KBM-7 (cell line): Measurements from ENCODE around the gene RAB19.

Experiments used
- DNase-seq: peaks from one replicate; pipeline ENCODE4 v3.0.0-alpha.2; 2015
- in situ Hi-C: fragments of 300-500 bp; cut with MboI; formaldehyde crosslinking; loops from 2 replicates; pipeline ENCODE4 v1.14.3; 2020; ENCODE audit warnings: low sequenced_read_pairs, low pct_unique_long_range_greater_than_20kb, mixed read lengths

Gene RAB19, protein sequence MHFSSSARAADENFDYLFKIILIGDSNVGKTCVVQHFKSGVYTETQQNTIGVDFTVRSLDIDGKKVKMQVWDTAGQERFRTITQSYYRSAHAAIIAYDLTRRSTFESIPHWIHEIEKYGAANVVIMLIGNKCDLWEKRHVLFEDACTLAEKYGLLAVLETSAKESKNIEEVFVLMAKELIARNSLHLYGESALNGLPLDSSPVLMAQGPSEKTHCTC

DNA sequence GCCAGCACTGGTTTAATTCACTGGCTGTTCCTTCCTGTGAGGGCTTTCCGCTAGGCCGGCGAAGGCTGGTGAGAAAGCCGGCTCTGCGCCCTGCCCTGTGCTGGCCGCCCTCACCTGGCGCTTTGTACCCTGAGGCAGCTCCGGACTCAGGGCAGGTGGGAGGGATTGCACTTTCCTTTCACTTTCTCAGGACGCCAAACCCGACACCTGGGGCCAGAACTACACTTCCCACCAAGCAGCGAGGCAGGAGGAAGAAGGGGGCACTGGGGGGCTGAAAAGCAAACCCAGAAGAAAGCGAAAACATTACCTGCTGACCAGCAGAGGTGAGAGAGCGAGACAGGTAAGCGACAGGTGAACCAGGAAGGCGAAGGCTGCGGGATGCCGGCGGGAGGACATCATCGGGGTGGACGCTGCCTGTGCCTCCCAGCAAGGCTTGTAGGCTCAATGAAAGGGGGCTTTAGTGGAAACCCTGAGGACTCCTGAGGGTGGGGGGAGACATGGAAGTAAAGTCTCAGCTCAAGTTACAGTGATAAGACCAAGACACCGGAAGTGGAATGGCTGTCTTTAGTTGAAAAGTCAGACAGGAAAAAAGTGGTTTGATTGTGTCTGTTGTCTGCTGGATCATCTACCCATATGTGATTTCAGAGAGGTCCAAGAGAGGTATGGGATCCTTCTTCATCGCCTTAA lies at the start of gene RAB19:
RAB19 (plus strand) TSS at position 181 of the 687 bp plus-strand sequence. CDS start 3,589 bp downstream, outside the sequence.
- in situ Hi-C loops = no loop called here
- DNase-seq = no peak

DNA sequence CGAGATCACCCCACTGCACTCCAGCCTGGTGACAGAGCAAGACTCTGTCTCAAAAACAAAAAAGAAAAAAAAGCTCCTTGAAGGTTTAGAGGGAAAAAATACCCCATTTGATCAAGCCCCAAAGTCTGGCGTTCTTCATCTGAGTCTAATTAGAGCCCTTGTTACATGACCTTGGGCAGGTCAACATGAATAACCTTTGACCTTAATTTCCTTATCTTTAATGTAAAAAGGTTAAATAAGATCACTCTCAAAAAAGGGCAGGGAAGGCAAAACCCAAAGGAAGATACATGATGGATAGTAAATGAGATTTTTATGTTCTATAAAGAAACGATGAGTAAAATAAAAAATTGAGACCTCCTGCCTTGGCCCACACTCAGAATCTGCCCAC lies 45.8 kb upstream of the RAB19 start:
- DNase-seq = no peak
- in situ Hi-C loops = no loop called here

DNA sequence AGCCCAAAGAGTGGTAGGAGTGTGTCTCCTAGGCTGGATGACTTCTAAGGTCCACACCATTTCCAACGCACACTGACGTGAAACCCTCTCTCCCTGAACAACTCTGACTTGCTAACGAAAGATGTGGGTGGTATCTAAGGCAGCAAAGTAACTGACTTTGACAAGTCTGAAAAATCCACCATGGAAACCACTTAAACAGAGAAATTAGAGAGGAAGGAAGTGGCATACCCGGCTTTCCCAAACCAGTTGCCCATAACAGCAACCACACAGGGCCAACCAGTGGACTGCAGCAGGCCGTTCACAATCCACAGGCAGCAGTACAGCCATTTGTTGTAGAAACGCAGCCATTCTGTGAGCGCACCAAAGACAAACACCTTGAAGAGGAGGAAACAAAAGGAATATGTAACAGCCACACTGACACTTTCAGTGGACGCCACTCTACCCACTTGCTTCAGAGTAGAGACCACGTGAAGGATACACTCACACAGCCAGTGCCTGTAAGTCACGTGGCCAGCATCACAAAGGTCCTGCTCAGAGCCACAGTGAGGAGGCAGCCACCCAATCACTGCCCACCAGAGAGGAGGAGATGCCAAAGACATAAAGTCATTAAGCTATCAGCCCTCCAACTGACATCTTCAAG lies 45.3 kb upstream of the RAB19 start:
- in situ Hi-C loops = no loop called here

DNA sequence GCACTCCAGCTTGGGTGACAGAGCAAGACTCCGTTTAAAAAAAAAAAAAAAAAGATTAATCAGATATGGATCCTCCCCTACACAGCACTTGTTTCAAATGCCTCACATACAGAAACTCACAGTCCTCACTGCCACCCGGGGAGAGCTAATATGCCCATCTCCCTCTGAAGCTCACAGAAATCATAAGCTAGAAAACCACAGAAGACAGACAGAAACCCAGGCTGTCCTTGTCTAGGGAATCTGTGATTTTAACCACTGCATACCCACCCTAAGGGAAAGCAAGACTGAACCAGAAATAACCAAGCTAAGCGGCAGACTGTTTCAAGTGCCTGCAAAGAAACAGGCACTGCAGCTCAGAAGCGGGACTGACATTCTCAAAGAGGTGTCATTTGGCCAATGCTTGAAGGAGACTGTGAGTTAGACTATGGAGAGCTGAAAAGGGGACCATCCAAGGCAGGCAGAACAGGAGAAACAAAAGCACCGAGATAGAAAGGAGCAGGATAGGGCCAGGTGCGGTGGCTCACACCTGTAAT lies 43.1 kb upstream of the RAB19 start:
- DNase-seq = no peak
- in situ Hi-C loops = no loop called here

More for the DNA sequence above, 45.3 kb upstream of the RAB19 start:
- DNase-seq = peak; percentile 32

DNA sequence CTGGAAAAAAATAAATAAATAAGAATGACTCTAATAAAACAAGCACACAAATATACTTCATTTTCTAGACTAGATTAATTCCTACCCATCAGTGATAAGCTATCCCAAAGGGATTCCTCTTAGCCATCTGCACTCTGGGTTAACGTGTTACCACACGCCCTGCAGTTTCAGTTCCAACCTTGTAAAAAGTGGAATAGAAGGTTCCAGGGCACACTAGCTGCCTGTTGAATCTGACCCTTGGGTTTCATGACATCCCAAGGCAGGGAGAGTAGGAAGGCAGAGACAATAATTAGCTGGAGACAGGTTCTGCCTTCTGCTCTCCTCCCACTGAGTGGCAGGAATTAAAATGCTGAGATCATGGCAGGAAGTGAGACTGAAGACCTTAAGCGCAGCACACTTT lies 39.0 kb upstream of the RAB19 start:
- DNase-seq = no peak

DNA sequence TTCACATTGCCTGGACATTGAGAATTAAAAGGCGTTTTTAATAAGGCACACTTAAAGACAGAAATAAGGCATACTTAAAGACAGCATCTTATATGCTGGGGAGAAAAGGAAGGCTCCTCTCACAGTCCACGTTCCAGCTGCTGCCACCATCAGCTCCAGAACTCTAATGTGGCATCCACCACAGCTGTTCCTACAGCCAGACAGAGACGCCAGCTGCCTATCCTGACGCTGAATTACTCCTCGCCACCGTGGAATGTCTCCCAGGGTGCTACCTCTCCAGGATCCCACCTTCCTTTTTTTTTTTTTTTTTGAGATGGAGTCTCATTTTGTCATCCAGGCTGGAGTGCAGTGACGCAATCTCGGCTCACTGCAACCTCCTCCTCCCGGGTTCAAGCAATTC lies 36.3 kb upstream of the RAB19 start:
- in situ Hi-C loops = no loop called here
- no peak for DNase-seq

More for the DNA sequence above, 39.0 kb upstream of the RAB19 start:
- in situ Hi-C loops = no loop called here

DNA sequence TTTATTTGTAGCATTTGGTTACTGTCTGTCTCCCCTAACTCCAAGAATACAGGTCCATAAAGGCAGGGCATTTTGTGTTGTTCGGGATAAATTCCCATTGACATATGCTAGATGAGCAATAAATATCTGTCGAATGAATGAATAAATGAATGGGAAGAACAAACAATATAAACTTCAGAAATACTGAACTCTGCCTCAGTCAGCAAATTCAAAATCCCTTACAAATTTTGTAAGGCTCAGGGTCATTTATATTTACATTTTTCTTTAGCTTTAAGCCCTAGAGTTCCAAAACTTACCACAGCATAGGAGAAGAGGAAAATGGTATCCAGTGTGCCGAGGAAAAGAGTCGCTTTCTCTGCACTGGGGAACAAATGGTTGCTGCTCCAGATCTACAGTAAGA lies 34.6 kb upstream of the RAB19 start:
- in situ Hi-C loops = no loop called here
- DNase-seq = no peak

DNA sequence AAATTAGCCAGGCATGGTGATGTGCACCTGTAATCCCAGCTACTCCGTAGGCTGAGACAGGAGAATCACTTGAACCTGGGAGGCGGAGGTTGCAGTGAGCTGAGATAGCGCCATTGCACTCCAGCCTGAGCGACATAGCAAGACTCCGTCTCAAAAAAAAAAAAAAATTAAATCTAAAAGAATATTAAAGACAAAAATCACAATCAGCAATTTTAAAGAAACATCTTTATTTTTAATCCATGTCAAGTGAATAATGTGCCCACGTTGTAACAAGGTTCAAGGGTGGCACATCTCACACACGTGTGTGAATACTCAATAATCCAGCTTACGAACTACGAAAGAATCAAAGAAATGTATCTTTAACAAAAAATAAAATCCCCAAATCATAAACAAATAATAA lies 28.5 kb upstream of the RAB19 start:
- no peak for DNase-seq
- in situ Hi-C loops = no loop called here

DNA sequence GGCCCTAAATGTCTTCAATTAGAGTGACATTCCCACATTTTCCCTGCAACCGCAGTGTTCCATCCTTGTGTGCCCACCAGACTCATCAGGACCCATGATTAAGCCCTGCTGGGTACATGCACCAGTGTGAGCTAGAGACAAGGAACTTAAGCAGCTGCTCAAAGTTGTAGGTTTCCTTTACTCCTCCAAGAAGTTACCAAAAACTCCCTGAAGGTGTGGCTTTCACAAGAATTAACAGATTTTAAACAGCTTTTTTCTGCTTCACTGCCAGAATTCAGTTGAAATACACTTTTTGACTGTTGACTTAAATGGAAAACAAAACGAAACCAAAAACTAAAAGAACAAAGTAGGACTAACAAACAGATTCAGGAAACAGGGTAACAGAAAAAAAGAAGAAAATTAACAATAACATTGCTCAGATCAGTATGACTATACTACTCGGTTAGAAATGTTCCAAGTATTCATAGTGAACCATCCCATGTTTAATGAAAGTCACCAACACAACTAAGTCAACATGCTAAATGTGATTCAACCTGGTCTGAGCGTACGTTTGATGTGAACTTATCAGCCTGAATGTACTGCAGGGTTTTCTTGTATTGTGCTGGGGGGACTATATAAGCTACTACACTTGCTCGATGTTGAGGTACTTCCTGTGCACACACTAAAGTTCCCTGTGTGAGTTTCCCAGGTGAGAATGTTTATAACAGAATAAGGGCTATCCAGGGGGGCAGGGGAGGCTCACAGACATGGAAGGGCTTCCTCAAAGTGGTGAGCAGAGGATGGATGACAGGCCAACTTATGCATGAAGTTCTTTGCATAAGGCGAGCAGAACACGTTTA lies 27.7 kb upstream of the RAB19 start:
- in situ Hi-C loops = no loop called here
- DNase-seq = no peak

DNA sequence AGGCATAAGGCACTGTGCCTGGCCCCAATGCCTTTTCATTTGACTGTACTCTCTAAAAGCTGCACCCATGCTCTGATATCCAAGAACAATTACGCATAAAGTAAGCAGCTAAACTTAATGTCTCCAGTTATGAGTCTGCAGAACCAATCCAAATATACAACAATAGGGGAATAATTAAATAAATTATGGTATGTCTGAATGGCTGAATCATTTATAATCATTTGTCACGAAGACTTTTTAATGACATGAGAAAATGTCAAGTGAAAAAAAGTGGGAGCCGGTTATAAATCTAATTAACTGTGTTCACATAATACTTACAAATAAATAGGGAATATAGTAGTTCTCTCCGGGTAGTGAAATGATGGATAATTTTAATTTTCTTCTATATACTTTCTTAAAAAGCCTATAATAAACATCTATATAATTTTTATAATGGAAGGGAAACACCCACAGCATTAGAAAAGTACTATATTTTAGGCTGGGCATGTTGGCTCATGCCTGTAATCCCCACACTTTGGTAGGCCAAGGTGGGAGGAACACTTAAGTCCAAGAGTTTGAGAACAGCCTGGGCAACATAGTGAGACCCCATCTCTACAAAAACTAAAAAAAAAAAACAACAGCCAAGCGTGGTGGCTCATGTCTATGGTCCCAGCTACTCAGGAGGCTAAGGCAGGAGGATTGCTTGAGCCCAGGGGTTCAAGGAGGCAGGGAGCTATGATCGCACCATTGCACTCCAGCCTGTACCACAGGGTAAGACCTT lies 19.7 kb upstream of the RAB19 start:
- in situ Hi-C loops = no loop called here
- no peak for DNase-seq

DNA sequence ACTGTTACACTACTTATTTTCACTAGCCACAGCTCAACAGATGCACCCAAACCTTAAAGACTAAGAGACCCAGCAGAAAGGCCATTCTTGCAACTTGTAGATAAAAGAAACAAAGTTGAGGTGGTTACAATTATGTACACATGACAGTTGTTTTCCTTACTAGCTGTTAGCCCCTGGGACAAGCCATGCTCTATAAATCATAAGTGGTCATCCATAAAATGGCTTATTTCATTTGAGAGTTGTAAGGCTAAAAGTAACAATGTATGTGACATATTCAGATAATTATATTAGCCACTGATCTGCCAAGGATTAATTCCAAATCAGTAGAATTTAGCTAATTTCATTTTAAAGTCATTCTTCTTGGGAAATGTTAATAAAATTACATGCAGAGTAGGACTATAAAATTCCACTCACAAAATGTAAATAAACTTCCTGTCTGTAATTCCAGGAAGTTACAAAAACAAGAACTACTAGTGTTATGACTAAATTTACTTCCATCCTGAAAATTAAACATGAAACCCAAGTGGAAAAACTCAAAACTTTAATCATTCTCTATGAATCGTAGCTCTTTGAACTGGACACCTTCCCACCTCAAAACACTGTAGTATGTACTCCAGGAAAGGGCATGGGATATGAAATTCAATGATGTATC lies 18.8 kb upstream of the RAB19 start:
- in situ Hi-C loops = no loop called here
- DNase-seq = no peak

DNA sequence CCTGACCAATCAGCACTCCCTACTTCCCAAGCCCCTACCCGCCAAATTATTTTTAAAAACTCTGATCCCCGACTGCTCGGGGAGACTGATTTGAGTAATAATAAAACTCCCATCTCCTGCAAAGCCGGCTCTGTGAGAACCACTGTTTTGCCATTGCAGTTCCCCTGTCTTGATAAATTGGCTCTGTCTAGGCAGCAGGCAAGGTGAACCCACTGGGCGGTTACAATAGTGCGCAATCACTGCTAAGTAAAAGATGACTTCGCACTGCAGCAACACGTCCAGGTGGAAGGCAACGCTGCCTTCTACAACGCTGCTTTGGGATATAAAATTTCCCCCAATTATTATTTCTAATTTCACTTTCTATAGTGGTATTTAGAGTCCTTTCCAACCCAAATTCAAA lies 14.4 kb upstream of the RAB19 start:
- in situ Hi-C loops = no loop called here
- DNase-seq = no peak

DNA sequence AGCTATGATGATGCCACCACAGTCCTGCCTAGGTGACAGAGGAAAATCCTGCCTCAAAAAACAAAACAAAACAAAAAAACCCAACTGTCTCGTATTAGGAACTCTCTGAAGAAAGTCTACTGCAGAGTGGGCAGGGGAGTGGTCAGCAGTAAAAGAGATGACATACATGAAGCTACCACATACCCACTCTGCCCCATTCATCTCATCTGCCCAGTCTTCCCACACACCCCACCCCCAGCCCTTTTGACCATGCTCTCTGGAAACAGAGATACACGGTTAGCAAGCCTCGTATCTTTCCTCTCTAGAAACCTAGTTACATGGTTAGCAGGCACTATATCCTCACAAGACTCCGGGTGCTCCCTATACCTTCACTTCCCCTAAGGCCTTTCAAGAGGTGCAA lies 13.8 kb upstream of the RAB19 start:
- in situ Hi-C loops = no loop called here
- DNase-seq = no peak

DNA sequence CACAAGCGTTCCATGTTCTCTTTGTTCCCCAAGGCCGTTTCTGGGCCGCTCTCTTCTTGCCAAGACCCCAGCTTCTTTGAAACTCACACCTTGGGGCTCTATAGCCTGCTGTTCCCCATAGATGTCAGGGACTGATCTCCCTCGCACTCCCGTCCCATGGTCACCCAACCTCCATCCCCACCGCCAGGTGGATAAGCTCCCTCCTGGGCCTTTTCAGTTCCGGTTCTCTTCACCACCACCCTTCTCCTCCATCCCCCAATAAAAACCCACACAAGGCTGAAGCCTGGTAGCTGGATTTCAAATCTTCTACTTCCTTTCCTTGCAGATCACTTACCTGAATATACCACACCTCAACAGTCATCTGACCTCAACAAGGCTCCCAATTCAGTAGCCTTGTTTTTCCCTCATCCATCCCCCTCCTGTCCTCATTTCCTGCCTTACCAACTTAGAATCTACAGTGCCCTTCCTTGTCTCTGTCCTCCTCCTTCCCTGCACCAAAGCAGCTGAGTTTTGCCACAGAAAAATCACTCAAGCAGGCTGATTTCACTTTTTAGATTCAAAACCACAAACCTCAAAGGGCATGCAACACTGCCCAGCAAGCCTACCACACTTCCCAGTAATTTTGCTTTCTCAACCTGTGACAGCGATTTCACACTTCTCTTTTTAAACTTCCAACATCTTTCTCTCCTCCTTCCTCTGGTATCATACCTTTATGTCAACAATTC lies 13.2 kb upstream of the RAB19 start:
- in situ Hi-C loops = no loop called here
- DNase-seq = peak; percentile 88

DNA sequence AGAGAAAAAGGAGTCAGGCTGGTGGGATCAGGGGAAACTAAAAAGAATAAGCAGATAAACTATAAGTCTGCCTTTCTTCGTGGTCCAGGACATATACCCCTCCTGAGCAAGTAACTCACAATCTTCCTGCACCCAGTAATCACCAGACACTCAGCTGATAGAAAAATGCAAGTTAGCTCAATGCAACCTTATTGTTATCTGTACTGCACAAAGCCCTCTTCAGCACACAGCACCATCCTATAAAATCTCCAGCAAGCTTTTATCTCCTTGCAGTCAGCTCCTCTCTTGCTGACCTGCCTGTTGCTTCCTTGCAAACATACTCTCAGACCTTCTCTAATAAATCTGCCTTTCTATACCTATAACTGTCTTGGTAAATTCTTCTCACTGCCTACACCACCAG lies 12.2 kb upstream of the RAB19 start:
- in situ Hi-C loops = no loop called here
- no peak for DNase-seq

DNA sequence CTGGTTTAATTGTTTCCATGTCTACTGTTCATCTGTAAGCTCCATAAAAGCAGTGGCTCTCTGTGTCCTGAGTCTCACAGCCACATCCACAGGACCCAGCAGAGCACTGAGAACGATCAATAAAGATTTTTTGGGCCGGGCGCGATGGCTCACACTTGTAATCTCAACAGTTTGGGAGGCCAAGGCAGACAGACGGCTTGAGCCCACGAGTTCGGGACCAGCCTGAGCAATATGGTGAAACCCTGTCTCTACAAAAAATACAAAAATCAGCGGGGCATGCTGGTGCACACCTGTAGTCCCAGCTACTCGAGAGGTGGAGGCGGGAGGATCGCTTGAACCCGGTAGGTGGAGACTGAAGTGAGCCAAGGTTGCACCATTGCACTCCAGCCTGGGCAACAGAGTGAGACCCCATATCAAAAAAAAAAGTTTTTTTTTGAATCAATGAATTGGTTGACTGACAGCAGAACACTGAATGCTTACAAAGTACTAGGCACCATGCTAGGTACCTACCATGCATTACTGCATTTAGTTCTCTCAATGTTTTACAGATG lies 10.0 kb upstream of the RAB19 start:
- DNase-seq = no peak
- in situ Hi-C loops = no loop called here
